ENCODE measurements around the gene CTNNBL1.
"Not testable (repeated sequence)": the region's sequence is repeated elsewhere in the genome, so short reads cannot be mapped to it uniquely, and the experiment has no call there.

The CTNNBL1 gene

DNA sequence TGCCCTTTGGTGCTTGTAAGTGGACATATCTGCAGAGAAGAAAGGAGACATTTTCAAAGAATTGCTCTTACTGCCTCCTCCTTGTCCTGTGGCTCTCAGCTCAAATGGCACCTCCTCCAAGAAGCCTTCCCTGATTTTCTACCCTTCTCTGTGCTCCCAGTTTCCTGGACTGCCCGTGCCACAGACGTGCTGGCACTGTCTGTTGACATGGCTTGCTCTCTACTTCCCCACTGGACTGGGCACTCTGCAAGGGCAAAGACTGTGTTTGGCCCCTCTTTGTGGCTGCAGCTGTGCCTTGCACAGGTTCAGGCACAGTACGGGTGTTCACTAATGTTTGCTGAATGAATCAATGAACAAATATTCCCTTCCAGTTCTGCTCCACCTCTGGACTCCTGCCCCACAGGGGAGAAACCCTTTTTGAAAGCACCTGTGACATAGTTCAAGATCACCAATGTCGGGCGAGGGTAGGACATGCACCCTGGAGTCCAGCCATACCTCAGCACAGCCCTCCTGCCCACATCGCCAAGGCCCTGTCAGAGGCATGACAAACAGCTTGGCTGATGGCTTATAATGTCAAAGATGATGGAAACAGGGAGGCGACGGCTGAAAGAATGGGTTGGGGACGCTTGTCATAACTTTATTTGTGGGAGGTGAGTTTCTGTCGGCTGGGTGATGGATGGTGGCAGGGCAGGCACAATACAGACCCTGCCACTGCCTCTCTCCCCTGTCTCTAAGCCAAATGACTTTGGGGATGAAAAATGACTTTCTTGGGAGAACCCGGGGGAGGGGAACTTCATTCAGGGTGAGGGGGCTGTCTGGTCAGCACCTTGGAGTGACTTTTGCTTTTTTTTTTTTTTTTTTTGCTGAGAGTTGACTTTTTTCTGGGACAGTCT lies 15.6 kb upstream of the CTNNBL1 start:
- no peak for DNase-seq (ENCODE audit: low read depth)

DNA sequence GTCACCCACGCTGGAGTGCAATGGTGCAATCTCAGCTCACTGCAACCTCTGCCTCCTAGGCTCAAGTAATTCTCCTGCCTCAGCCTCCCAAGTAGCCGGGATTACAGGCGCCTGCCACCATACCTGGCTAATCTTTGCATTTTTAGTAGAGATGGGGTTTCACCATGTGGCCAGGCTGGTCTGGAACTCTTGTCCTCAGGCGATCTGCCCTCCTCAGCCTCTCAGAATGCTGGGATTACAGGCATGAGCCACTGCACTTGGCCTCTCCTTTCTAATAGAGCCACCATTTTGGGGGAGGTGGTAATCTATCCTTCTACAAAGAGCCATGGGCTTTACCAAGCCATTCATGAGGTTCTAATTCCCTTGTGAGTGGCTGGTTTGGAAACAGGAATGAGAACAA lies 14.1 kb upstream of the CTNNBL1 start:
- not testable (repeated sequence) for DNase-seq (ENCODE audit: low read depth)

DNA sequence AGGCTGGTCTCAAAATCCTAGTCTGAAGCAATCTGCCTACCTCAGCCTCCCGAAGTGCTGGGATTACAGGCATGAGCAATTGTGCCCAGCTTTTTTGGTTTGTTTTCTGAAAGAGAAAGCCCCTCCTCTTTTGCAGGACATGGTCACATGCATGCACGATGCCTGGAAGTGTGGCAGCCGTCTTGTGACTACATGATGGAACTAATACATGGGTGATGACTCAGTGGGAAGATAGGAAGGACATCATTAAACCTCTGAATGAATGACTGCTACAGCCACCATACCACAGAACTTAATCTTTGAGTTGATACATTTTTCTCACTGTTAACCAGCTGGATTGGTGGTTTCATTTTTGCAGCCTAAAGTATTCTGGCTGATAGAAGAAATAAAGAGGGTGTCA lies 13.4 kb upstream of the CTNNBL1 start:
- DNase-seq (ENCODE audit: low read depth): no peak

DNA sequence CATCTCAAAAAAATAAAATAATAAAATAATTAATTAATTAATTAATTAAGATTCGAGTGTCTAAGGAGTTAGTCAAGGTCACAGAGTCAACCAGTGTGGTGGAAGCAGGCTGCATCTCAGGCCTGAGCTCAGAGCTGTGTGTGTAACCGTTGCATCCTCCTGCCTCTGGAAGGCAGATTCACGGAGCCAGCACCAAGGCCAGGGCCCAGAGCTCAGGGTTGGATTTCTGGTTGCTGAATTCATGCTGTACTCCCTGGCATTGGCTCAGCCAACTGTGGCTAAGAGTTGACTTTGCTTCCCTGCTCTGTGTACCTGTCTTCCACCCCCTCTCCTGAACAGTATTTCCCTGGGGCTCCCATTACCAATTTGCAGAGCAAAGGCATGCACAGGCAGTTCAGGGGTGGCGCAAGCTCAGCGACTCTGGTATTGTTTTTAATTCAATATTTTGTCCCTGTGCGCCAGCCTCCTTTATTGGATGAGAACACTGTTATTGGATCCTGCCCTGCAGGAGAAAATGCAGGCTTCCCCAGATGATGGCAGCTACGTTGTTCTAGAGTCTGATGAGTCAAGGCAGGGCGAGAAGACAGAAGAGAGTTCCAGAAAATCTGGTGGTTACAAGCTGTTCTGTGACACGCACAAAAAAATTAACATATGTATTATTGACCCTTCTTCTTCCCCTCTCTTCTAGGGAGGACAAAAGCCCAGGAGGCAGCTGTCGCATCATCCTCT lies 12.3 kb upstream of the CTNNBL1 start:
- DNase-seq (ENCODE audit: low read depth): no peak

DNA sequence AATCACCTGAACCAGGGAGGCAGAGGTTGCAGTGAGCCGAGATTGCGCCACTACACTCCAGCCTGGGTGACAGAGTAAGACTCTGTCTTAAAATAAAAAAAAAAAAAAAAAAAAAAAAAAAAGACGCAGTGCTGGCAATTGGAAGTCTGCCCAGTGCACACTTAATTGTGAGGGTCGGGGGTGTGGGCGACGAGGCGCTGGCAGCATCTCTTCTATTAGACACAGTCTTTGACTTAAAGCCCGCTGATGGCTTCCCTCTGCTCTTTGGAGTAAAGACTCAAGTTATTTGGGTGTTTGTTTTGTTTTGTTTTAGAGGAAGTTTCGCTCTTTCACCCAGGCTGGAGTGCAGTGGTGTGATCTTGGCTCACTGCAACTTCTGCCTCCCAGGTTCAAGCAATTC lies 10.7 kb upstream of the CTNNBL1 start:
- not testable (repeated sequence) for DNase-seq (ENCODE audit: low read depth)

DNA sequence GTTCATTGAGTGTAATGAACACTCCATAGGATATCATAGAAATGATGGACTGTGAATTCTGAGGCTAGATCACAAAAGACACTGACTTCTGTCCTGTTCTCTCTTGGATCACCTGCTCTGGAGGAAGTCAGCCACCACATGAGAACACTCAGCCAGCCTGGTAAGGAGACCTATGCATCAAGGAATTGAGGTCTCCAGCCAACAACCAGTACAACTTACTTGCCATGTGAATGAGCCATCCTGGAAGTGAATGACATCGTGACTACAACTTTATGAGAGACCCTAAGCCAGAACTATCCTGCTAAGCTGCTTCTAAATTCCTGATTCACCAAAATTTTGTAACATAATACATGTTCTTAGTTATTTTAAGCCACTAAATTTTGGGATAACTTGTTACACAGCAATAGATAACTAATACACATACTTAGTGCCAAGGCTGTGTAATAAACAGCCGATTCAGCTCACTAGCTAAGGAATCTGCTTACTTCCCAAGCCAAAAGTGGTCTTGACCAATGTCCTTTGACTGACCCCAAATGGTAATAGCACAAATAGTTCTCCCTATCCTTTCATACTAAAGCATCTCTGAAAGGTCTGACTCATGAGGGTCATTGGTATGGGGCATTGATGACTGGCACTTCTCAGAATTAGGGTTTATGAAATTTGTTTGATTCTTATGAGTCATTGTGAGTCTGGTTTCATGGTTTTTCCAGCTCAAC lies 6.9 kb upstream of the CTNNBL1 start:
- no peak for DNase-seq (ENCODE audit: low read depth)

DNA sequence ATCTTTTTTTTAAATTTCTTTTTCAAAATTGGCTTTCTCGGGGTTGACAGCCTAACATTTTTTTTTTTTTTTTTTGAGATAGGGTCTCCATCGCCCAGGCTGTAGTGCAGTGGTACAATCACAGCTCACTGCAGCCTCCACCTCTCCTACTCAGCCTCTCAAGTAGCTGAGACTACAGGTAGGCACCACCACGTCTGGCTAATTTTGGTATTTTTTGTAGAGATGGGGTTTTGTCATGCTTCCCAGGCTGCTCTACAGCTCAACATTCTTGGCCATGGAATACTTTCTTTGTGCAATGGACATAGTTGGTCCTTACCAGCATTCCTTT lies 6.4 kb upstream of the CTNNBL1 start:
- no peak for DNase-seq (ENCODE audit: low read depth)

DNA sequence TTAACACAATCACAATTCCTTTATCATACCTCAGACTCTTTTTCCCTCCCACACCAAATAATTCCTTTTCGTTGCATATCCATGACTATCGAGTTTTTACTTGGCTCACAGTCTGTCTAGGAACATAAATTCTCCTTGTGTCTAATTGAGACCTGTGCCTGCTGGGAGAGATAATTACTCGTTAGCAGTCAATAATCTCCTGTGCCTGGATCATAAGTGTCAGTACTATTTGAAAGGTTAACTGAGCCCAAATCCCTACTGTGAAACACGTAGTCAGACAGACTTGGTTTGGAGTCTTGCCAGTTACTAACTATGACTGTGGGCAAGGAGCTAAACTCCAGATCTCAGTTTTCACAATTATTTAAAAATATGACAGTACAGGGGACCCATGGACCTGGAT lies 5.7 kb upstream of the CTNNBL1 start:
- DNase-seq (ENCODE audit: low read depth): no peak

DNA sequence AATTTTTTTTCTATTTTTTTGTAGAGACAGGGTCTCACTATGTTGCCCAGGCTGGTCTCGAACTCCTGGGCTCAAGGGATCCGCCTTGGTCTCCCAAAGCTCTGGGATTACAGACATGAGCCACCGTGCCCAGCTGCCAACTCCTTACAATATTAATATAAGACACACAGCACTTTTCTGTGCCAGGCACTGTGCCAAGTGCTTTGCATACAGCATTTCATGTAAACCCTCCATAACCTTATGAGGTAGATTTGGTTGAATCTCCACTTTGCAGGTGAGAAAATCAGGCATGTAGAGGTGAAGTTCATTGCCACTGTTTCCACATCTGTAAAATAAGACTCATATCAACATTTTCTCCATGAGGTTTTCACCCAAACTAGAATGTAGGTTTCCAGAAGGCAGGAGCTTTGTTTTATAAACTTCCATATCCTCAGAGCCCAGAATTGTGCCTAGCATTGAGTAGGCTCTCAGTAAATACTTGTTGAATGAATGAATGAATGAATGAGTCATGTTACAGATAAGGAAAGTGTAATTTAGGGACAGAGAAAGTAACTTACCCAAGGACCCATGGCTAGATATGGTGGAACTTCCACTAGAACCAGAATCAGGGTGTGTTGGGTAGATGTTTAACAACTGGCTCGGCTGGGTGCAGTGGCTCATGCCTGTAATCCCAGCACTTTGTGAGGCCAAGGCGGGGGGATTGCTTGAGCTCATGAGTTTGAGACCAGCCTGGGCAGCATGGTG lies 3.0 kb upstream of the CTNNBL1 start:
- no peak for DNase-seq (ENCODE audit: low read depth)

DNA sequence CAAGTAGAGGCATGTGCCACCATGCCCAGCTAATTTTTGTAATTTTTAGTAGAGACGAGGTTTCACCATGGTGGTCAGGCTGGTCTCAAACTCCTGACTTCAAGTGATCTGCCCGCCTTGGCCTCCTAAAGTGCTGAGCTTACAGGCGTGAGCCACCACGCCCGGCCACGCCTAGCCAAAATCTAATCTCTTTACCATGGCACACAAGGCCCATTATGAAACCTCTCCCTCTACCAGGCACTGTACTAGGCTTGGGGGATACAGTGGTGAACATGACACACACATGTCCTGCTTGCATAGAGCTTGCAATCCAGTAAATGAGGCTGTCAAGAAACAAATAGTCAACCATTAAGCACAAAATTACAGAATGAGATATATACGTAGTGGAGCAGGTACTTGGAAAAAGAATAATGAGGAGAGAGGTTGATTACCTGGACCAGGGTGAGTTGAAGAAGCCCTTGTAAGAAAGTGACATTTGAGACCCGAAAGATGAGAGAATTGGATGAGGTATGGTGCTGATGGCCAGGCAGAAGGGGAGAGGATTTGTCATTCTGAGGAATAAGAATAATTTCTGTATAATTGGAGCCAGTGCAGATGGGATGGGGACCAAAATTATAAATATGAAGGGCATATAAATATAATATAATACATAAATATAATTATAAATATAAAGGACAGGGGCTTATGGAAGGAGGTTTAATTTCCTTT lies 1.2 kb upstream of the CTNNBL1 start:
- no peak for DNase-seq (ENCODE audit: low read depth)

DNA sequence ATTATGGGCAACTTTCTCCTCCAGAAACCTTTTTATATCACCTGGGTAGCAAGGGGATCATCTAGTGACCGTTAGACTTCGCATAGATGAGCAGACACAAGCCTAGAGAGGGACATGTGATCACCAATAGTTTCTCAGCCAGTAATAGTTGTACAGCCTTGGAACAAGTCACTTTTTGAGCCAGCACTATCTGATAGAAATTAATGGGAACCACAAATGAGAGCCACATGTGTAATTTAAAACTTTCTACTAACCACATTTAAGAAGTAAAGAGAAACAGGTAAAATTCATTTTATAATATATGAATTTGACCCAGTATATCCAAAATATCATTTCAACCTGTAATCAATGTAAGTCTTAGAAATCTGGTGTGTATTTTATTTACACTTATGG lies 592 bp upstream of the CTNNBL1 start:
- DNase-seq (ENCODE audit: low read depth): no peak

DNA sequence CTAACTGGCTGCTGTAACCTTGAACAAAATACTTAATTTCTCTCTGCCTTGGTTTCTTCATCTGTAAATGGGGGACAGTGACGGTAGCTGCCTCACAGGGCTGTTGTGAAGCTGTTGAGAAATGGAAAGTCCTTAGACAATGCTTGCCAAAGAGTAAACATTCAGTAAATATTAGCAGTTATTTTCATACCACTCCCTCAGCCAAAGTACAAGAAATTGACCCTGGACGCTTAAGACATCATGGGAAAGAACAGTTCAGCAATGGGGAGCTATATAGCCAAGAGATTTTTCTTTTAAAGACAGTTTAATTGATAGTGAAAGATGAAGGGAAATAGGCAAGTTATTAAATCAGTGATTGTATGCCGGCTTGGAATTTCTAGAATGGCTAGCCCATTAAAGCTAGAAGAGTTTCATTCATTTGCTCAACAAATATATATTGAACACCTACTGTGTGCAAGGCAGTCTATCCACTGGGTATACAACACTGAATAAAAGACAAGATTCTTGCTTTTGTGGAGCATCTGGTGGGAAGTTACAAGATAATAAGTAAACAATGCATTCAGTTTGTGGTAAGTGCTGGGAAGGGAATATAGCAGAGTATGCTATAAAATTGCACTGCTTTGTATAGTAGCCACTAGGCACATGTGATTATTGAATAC lies 2.0 kb downstream of the CTNNBL1 start:
- DNase-seq (ENCODE audit: low read depth): no peak

DNA sequence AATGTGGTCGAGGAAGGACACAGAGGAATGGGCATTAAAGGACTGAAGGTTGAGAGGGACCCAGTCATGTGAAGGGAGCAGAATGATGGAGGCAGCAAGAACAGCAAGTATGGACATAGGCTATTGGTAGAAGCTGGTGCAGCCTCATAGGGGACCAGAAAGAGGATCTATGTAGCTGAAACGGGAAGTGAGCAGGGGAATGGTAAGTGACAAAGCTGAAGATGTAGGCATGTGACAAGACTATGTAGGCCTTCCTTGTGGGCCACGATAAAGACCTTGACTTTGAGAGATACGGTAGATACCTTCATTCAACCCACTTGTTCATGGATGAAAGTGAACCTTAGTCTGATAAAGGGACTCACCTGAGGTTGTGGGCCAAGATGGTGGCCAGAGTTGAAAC lies 3.5 kb downstream of the CTNNBL1 start:
- no peak for DNase-seq (ENCODE audit: low read depth)

DNA sequence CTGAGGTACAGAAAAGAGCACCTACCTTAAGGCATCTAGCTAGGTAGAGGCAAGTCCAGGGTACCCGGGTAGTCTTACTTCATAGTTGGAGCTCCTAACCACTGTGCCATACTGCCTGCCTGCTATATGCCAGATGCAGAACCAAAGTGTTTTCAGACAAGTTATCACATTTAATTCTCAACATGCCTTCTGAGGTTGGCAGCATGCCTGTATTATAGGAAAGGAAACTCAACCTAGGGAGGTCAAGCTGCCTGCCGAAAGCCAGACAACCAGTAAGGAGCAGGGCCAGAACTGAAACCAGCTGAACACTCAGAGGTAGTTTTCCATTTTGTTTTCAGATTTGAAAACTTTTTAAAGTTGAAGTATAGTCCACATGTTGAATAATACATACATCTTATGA lies 5.4 kb downstream of the CTNNBL1 start:
- DNase-seq (ENCODE audit: low read depth): no peak

DNA sequence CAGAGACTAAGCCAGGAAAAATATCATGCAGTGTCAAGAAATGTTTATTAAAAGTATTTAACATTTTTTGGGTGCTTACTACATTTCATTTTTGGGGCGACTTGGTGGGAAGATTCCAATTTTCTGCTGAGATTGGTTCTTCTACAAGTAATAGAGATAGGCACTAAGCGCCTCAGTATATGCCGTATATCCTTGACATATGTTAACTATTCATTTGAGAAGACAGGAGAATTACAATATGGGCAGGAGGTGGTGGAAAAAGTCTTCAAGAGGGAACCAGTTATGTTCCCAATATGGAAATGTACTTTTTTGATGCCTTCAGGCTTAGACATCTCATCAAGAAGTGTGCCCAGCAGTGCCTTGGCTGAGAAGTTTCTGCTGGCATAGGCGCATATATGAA lies 6.5 kb downstream of the CTNNBL1 start:
- no peak for DNase-seq (ENCODE audit: low read depth)

DNA sequence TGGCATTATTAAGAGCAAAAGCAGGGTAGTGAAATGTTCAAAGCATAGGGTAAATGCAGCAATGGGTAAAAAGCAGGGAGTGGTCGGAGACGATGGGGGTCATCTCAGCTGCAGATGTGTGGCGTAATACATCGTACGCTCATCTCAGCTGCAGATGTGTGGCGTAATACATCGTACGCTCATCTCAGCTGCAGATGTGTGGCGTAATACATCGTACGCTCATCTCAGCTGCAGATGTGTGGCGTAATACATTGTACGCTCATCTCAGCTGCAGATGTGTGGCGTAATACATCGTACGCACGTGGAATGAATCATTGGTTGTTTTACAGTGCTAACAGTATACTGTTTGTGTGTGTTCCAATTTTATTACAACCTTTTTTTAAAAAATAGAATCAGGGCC lies 7.8 kb downstream of the CTNNBL1 start:
- not testable (repeated sequence) for DNase-seq (ENCODE audit: low read depth)

DNA sequence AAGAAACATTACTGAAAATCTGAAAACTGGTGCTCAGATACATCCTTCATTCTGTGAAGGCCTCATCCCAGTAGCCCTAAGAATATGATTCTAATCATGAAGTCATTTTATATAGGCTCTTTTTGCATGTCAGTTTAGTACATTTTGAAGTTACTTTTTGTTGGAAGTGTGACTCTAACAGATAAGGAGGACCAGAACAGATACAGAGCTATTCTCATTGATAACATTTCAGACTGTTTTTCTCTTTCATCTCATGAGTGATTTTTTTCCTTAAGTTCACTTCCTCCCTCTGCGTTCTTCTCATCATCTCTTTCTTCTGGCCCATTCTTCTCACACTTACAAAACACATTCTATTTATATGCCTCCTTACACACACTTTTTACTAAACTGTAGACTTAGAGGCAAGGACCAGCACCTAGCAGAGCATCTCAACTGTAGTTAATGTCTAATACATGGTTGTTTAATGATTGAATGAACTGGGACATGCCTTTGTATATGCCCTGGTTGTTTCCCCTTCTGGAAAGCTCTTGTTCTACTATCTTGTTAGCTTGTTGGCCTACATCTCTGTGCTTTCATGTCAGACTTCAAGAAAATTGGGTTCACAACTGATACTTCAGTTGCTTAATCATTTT lies 8.7 kb downstream of the CTNNBL1 start:
- DNase-seq (ENCODE audit: low read depth): no peak

DNA sequence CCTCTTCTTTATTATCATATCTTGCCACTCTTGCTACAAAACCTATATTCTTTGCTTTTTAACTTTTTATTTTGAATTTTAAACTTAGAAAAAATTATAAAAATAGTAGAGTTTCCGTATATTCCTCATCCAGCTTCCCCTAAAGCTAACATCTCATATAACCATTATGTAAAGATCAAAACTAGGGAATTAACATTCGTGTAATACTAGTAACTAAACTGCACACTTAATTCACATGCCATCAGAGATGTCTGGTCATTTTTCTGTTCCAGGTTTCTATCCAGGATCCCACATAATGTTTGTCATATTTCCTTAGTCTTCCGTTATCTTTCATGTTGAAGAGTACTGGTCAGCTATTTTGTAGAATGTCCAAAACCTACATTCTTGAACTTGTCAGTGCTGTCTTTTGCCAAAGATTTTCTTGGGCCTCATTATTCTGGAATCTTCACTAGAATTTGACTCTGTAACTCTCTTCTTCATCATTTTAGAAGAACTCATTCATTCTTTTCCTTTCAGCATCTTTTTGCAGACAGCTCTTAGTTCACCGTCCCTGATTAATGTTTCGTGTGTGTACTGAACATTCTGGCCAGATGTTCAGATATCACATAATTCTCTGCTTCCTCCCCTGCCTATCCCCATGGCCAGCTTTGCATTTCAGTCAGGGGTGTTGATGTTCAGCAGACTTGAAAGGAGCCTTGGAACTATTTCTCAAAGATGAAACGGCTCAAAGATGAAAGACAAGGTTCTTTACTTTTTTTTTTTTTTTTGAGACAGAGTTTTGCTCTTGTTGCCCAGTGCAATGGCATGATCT lies 9.4 kb downstream of the CTNNBL1 start:
- no peak for DNase-seq (ENCODE audit: low read depth)

DNA sequence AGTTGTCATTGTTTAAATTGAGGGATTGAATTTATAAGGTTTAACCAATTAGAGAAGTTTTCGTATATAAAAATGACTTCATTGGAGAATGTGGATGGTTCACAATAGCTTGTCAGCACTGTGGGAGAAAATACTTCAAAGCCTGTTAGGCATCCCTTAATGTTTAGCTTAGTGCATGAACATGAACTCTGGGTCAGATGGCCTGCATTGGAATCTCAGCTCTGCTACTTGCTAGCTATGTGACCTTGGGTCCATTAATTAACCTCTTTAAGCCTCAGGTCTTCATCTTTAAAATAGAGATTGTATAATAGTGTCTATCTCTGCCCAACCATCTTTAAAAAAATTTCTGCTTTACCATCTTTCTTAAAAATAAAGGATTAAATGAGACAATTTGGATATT lies 11.1 kb downstream of the CTNNBL1 start:
- no peak for DNase-seq (ENCODE audit: low read depth)

DNA sequence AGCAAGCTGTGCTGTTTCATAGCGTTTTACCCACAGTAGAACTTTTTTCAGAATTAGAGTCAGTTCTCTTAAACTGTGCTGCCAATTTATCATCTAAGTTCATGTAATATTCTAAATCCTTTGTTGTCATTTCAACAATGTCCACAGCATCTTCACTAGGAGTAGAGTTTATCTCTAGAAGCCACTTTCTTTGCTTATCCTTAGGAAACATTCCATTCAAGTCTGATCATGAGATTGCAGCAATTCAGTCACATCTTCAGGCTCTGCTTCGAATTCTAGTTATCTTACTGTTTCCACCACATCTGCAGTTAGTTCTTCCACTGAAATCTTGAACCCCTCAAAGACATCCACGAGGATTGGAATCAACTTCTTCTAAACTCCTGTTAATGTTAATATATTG lies 12.5 kb downstream of the CTNNBL1 start:
- no peak for DNase-seq (ENCODE audit: low read depth)

All from stimulated activated CD8-positive, alpha-beta memory T cell treated with anti-CD3 and anti-CD28 coated beads, Interleukin-15, amount 100 ng/mL, for 24 hours (primary cell).